ENCODE measurements around the gene LAMTOR4.
"Not testable (repeated sequence)": the region's sequence is repeated elsewhere in the genome, so short reads cannot be mapped to it uniquely, and the experiment has no call there.

Gene LAMTOR4

DNA sequence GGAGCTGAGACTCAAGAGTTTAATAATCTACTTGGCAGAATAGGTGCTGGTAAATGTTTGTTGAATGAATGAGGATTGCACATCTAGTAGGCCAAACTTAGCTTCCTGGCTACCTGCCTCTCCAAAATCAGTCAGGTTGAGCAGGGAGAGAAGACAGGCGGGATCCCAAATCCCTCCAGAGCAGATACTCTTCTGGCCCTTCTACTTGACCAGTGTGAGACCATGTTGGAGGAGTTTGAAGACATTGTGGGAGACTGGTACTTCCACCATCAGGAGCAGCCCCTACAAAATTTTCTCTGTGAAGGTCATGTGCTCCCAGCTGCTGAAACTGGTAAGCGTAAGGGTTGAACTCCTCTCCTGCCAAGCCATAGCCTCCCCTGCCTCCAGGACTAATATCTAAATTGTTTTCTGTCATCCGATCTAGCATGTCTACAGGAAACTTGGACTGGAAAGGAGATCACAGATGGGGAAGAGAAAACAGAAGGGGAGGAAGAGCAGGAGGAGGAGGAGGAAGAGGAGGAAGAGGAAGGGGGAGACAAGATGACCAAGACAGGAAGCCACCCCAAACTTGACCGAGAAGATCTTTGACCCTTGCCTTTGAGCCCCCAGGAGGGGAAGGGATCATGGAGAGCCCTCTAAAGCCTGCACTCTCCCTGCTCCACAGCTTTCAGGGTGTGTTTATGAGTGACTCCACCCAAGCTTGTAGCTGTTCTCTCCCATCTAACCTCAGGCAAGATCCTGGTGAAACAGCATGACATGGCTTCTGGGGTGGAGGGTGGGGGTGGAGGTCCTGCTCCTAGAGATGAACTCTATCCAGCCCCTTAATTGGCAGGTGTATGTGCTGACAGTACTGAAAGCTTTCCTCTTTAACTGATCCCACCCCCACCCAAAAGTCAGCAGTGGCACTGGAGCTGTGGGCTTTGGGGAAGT is 24.2 kb upstream of the LAMTOR4 start:
- no peak for DNase-seq

DNA sequence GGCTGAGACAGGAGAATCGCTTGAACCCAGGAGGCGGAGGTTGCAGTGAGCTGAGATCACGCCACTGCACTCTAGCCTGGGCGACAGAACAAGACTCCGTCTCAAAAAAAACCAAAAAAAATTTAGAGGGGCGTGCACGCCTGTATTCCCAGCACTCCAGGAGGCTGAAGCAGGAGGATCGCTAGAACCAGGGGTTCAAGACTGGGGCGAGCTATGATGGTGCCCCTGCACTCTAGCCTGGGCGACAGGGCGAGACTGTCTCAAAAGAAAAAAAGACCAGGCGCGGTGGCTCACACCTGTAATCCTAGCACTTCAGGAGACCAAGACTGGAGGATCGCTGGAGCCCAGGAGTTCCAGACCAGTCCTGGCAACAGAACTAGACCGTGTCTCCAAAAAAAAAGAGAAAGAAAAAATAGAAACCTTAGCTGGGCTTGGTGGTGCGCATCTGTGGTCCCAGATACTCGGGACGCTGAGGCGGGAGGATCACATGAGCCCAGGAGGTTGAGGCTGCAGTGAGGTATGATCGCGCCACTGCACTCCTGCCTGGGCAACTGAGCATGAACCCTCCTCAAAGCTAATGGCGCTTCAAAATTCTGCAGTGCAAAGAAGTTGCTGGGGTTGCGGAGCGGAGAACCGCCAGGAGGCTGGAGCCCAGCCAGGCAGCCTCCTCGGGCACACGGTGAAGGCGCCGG is 22.3 kb upstream of the LAMTOR4 start:
- DNase-seq, result no peak

GRCh38 chr7:100126931-100127865 is 21.5 kb upstream of the LAMTOR4 start, which contains the start of gene MBLAC1:
Gene MBLAC1, plus strand, starts transcription at chr7:100126967. Its CDS starts 429 bp downstream, at chr7:100127396.
- DNase-seq, result peak; percentile 95

DNA sequence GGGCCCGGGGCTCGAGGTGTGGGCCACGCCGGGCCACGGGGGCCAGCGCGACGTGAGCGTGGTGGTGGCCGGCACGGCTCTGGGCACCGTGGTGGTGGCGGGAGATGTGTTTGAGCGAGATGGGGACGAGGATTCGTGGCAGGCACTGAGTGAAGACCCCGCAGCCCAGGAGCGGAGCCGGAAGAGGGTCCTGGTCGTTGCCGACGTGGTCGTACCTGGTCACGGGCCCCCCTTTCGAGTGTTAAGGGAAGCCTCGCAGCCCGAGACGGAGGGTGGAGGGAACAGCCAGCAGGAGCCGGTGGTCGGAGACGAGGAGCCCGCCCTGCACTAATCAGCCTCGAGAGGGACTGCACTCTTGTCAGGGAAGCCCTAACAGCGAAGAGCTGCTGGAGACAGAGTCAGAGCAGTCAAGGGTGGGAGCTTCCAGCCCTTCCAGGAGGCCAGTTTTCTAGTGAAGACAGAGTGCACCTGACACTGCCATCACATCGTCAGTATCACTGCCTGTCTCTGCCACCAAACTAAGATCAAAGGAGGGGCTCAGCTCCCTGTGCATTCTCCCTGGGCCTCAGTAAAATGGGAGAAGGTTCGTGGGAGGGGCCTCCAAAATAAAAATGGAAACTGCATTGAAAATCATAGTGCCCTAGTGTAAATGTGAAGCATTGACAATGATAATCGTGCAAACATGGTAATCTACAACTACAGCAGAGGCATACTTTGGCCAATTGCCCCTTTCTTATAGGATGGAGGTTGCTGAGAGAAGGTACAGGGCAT is 20.7 kb upstream of the LAMTOR4 start:
- no peak for DNase-seq

DNA sequence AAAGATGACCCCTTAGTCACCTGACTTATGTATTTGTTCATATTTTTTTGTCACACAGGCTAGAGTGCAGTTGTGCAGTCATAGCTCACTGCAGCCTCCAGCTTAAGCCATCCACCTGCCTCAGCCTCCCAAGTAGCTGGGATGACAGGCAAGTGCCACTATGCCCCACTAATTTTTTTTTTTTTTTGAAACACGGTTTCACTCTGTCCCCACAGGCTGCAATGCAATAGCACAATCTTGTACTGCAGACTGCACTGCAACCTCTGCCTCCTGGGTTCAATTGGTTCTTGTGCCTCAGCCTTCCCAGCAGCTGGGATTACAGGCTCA is 20.1 kb upstream of the LAMTOR4 start:
- DNase-seq, result no peak

DNA sequence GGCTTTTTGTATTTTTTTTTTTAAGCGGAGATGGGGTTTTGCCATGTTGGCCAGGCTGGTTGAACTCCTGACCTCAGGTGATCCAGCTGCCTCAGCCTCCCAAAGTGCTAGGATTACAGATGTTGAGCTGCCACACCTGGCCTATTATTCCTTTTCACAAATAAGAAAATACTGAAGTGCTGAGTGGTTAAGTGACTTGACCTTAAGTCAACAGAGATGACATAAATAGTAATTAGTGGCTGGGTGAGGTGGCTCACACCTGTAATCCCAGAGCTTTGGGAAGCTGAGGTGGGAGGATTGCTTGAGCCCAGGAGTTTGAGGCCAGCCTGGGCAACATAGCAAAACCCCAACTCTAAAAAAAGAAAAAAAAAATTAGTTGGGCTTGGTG is 18.5 kb upstream of the LAMTOR4 start:
- DNase-seq, result not testable (repeated sequence)

DNA sequence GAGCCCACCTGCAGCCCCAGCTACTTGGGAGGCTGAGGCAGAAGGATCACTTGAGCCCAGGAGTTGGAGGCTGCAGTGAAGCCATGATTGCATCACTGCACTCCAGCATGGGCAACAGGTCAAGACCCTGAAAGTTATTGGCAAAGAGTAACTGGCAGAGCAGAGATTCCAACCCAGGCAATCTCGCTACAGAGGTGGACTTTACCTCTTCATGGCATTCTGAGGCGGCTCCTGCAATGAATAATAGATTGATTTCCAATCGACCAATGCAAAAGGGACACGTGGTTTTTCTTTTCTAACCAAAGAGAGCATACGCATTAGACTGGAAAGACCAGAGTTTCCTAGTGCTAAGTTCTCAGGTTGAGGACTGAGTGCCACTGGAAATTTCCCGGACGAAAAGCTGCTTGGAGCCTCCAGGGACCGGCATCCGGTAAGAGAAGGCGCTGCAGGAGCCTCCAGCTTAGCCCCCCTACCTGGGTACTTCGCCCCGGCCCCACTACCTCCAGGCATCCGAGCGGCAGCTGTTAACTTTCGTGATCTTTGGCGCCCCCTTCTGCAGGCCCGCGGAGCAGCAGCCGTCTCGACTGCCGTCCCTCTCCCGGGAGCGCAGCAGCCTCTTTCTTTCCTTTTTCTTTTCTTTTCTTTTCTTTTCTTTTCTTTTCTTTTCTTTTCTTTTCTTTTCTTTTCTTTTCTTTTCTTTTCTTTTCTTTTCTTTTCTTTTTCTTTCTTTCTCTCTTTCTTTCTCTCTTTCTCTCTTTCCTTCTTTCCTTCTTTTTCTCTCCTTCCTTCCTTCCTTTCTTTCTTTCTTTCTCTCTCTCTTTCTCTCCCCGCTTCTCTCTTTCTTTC is 17.9 kb upstream of the LAMTOR4 start:
- peak; percentile 70 for DNase-seq

DNA sequence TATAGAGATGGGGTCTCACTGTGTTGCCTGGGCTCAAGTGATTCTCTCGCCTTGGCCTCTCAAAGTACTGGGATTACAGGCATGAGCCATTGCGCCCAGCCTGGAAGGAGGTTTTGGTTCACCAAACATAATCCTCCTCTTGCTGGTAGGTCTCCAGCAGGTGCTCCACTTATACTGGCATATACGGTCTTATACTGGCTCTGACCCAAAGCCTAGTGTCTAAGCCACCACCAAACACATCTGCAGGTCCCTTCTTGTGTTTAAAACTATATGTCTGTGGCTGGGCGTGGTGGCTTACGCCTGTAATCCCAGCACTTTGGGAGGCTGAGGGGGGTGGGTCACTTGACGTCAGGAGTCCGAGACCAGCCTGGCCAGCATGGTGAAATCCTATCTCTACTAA is 16.6 kb upstream of the LAMTOR4 start:
- DNase-seq, result no peak

GRCh38 chr7:100132697-100133151 is 16.0 kb upstream of the LAMTOR4 start:
- DNase-seq, result no peak

- DNase-seq, result no peak
These were observed 10.6 kb upstream of the LAMTOR4 start for GRCh38 chr7:100137851-100138760.

DNA sequence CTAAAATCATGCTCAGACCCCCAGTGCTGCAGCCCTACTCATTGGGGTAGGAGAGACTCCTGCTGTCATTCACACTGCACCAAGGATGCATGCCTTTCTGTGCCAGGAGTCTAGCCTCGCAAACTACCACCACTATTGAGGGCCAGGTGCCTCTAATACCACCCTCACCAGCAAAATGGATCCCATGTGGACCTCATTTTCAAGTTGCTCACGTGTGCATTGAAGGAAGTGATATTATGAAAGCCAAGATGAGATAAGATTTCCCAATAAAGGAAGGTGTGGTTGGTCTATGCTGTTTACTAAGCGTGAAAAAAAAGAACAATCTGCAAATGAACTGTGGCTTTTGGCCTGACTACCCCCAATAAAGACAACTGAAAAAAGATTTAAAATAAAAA is 7.2 kb upstream of the LAMTOR4 start:
- no peak for DNase-seq

GRCh38 chr7:100142461-100142860 is 6.3 kb upstream of the LAMTOR4 start:
- DNase-seq, result no peak

DNA sequence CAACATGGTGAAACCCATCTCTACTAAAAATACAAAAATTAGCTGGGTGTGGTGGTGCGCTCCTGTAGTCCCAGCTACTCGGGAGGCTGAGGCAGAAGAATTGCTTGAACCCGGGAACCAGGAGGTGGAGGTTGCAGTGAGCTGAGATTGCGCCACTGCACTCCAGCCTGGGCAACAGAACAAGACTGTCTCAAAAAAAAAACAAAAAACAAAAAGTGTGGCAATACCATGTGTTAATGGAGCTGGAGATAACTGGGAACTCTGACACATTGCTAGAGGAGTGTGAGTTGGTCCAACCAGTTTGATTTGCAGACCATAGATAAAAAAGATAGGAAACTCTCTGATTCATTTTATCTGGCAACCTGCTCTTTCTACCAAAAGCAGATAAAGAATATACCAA is 2.4 kb upstream of the LAMTOR4 start:
- not testable (repeated sequence) for DNase-seq

DNA sequence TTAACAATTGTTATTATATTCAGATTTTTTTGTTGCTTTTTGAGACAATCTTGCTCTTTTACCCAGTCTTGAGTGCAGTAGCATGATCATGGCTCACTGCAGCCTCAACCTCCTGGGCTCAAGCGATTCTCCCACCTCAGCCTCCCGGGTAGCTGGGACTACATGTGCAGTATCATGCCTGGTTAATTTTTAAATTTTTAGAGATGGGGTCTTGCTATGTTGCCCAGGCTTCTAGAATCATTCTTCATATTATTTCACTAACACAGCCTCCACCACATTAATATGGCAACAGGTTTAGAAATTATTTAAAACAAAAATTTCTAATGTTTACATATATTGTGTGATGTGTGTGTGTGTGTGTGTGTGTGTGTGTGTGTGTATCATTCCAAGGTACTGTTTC is 1.4 kb upstream of the LAMTOR4 start:
- DNase-seq, result no peak

DNA sequence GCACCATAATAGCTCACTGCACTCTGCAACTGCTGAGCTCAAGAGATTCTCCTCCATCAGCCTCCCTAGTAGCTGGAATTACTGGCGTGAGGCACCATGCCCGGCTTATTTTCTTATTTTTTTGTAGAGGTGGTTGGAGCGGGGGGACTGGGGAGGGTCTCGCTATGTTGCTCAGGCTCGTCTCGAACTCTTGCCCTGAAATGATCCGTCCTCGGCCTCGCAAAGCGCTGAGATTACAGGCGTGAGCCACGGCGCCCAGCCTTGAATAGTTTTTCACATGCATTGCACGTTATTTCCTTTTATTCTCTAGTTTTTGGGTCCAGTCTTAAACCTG is 526 bp upstream of the LAMTOR4 start:
- no peak for DNase-seq

- DNase-seq, result no peak
These were observed 3.7 kb downstream of the LAMTOR4 start for GRCh38 chr7:100152404-100152803.

GRCh38 chr7:100152937-100153666 is 4.4 kb downstream of the LAMTOR4 start:
- DNase-seq, result no peak

DNA sequence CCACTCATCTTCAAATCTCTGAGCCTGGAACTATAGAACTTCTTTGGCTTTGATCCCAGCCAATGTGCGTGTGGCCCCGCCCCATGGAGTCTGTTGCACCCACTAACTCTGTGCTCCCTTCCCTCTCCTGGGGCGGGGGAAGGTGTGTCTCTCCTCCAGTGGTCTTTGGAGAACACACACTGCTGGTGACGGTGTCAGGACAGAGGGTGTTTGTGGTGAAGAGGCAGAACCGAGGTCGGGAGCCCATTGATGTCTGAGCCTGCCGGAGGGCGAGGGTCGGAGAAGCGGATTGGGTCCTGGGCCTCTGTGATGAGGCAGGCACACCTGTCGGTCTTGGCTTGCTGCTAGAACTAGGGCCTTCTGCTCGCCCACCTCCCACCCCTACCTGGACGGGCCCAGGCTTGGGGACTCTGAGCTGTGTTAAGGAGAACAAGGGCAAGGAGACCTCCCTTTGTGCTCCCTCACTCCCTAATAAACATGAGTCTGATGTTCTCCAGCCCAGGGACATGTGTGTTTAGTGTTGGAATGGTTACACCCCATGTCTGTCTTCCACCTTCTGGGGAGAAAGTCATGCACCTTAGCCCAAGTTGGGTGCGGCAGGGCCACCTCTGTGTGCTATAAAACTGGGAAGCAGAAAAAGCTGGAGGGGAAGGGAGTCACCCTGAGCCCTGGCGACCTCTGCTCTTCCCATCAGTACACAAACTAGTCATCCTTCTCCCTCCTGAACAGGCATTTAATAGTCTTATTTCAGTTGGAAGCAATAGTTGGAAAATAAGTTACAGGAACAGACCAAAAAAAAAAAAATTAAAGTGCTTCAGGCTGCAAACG is 5.2 kb downstream of the LAMTOR4 start:
- no peak for DNase-seq

Data from NCI-H1105 (cell line).